HG03565 (cell line): Measurements from ENCODE around the gene TM9SF4.
A peak's percentile ranks its signal among the peaks of the same experiment; 100 is the strongest.
"Not testable (repeated sequence)": the region's sequence is repeated elsewhere in the genome, so short reads cannot be mapped to it uniquely, and the experiment has no call there.

Experiments
- ATAC-seq: cut with Tn5 transposase; IDR thresholded peaks from one replicate; pipeline ENCODE4 v1.9.1; 2021; ENCODE audit warnings: mild to moderate bottlenecking, moderate library complexity; ENCODE audit not compliant: unreplicated experiment

Gene TM9SF4

DNA sequence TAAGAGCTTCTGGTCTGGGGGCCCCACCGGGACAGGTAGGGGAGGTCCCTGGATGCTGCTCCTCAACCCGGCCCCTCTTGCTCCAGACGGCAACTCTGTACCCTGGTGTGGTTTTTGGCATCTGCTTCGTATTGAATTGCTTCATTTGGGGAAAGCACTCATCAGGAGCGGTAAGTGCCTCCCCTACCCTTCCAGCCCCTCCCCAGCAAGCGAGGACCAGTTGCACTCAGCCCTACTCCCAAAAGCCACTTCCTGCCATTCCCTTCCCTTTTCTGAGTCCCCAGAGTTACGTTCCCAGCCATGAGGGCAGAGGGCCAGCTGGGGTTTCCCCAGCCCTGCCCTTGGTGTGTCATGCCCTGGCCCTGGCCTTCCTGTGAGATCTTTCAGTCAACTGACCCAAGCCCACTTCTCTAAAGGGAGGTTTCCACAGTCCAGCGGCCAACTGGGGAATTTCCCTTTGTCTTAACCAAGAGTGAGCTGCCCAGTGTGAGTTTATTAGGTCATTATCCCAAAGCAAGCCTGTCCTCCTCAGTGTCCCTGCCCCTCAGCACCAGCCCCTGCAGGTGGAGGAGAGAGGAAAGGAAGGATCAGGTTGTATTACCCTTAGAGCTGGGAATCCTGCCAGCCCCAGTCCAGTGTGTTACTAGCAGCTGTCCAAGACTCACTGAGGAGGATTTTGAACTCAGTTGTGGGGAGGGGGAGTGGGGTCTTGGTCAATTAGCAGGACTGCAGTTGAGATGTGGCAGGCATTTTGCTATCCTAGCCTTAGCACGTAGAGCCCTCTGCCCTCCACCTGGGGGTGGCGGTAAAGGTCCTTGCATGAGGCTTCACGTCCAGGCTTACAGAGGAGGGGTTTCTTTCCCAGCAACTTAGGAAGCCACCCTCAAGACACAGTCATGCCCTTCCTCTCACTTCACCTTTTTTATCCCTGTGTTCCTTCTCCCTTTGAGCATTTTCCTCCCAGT lies 45.8 kb downstream of the TM9SF4 start:
- ATAC-seq, result peak; percentile 44

DNA sequence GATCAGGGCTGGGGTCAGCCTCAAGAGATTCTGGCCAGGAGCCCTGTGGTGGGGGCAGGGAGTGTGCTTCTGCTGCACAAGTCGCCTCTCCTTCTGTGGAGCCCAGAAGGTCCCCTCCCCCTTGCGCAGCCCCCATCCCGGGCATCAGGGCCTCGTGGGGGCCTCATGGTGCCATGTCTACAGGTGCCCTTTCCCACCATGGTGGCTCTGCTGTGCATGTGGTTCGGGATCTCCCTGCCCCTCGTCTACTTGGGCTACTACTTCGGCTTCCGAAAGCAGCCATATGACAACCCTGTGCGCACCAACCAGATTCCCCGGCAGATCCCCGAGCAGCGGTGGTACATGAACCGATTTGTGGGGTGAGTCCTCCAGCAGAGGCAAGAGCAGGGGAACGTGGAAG lies 48.1 kb downstream of the TM9SF4 start:
- no peak for ATAC-seq

DNA sequence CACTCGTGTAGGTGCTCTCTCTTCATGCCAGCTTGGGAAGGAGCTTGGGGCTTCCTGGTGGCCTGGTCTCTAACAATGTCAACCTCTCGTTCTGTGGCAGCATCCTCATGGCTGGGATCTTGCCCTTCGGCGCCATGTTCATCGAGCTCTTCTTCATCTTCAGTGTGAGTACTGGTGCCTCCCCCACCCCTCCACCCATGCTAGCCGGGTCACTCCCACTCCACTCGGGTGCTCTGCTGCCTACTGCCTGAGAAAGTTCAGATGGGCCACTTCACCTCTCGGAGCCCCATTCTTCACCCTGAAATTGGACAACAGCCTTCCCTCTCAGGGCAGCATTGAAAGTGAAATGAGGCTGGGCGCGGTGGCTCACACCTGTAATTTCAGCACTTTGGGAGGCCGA lies 48.8 kb downstream of the TM9SF4 start:
- ATAC-seq, result no peak

DNA sequence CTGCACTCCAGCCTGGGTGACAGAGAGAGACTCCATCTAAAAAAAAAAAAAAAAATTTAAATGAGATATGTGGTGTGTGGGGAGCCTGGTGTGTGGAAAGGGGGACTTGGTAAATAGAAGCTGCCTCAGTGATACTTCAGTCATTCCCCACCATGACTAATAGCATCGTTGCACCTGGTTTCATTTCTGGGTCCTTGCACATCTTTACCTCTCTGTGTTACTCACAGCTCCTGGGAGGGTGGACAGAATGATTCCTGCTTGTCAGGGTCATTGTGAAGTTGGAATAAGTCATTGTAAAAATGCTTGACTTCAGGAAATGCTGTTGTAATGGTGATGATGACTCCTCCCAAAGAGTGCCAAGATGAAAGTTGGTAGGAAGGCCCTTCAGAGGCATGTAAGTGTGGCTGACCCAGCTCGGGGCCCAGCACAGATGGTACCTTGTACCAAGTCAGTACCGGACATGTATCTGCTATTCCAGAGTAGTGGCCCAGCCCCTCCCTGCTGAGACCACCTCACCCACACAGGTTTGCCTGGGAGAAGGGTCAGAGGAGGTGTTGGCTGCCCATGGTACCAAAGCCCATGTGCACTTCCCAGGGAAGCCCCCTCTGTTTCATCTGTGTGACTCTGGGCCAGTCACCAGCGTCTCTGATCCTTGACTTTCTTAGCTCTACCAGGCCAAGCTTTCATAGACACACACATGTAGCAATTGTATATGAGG lies 49.6 kb downstream of the TM9SF4 start:
- ATAC-seq, result no peak

DNA sequence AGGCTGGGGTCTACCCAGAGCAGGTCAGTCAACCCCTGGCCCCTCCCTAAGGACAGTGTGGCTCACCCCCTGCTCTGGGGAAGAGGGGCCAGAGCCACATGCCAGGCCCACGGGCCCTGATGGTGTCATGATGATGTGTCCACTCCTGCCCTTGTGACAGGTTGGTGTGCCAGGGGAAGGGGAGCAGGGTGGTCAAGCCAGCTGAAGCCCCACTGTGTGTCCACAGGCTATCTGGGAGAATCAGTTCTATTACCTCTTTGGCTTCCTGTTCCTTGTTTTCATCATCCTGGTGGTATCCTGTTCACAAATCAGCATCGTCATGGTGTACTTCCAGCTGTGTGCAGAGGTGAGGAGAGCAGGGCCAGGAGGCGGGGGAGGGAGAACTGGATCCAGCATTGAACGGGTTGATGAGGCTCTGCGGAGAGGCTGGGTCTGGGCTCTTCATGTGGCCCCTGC lies 50.3 kb downstream of the TM9SF4 start:
- no peak for ATAC-seq

DNA sequence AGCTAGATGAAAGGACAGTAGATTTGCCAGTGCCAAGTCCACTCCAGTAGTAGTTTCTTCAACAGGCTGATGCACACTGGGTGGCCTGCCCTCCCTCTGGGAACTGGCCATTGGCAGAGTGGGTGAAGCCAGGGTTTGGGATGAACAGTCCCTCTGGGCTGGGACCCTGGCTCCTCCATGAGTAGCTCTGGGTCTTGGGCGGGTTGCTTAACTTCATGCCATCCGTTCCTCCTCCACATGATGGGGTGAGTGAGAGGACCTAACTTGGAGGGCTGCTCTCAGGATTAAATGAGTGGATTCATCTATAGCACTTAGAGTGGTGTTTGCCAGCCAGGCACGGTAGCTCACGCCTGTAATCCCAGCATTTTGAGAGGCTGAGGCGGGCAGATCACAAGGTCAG lies 50.8 kb downstream of the TM9SF4 start:
- ATAC-seq, result no peak

DNA sequence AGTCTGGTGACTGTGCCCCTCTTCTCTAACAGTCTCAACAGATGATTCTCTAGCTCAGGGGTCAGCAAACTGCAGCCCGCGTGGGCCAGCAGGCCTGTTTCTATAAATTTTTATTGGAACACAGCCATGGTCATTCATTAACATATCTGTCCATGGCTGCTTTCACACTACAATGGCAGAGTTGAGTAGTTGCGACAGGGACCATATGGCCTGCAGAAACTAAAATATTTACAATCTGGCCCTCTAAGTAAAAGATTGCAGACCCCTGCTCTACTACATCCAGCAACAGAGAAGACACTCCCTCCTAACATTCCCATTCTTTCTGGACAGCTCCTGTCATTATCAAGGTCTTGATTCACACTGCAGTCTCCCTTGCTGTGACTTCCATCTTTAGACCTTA lies 52.8 kb downstream of the TM9SF4 start:
- ATAC-seq, result no peak

DNA sequence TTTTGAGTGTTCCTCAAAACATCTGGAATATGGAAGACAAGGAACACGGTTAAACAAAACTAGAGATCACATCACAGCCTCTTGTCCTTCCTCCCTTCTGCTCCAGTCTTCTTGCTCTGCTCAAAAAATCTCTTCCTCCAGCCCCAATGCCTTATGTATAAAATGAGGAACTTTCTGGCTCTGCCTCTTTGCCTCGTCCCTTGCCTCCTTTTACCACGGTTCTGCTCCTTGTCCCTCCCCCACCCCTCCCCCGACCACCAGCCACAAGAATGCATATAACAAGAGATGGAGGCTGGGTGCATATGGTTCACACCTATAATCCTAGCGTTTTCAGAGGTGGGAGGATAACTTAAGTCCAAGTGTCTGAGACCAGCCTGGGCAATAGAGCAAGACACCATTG lies 54.4 kb downstream of the TM9SF4 start:
- no peak for ATAC-seq

DNA sequence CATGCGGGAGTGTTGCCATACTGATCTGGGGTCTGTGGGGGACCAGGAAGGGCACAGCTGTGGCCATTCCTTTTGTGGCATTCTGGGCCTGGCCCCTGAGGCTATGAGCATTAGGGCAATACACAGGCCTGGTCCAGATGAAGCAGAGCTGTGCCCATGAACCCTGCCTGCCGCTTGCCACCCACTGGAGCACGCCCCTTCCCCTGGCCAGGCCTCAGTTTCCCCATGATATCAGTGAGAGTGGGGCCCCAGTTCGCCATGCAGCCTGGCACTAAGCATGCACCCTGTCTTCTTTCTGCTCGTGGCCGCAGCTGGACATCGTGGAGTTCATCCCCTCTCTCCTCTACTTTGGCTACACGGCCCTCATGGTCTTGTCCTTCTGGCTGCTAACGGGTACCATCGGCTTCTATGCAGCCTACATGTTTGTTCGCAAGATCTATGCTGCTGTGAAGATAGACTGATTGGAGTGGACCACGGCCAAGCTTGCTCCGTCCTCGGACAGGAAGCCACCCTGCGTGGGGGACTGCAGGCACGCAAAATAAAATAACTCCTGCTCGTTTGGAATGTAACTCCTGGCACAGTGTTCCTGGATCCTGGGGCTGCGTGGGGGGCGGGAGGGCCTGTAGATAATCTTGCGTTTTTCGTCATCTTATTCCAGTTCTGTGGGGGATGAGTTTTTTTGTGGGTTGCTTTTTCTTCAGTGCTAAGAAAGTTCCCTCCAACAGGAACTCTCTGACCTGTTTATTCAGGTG lies 55.6 kb downstream of the TM9SF4 start:
- ATAC-seq, result no peak

DNA sequence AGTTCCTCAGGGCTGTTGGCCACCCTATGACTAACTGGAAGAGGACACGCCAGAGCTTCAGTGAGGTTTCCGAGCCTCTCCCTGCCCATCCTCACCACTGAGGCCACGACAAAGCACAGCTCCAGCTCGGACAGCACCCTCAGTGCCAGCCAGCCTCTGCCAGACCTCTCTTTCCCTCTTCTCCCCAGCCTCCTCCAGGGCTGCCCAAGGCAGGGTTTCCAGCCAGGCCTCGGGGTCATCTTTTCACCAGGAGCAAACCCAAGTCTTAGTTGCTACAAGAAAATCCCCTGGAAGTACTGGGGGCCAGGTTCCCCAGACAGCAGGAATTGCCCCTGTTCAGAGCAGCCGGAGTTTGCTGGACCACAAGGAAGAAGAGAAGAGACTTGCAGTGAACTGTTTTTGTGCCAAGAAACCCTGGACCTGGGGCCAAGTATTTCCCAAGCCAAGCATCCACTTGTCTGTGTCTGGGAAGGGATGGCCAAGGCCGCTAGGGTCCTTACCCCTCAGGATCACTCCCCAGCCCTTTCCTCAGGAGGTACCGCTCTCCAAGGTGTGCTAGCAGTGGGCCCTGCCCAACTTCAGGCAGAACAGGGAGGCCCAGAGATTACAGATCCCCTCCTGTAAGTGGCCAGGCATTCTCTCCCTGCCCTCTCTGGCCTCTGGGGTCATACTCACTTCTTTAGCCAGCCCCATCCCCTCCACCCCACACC lies 56.5 kb downstream of the TM9SF4 start:
- no peak for ATAC-seq

DNA sequence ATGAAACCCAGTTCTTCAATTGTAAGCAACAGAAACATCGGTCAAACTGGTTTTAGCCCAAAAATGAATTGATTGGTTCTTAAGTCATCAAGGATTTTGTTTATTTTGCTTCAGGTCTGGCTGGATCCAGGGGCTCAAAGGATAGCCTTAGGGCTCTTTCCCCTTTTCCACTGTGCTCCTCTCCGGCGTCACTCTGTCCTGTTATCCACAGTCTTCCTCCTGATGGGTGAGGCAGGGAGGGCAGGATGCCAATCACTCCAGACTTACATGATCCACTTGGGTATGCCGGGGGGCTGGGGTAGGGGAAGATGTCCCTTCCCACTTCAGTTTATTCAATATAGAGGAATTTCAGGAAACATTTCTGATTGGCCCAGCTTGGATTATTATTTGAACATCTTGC lies 58.0 kb downstream of the TM9SF4 start:
- no peak for ATAC-seq

DNA sequence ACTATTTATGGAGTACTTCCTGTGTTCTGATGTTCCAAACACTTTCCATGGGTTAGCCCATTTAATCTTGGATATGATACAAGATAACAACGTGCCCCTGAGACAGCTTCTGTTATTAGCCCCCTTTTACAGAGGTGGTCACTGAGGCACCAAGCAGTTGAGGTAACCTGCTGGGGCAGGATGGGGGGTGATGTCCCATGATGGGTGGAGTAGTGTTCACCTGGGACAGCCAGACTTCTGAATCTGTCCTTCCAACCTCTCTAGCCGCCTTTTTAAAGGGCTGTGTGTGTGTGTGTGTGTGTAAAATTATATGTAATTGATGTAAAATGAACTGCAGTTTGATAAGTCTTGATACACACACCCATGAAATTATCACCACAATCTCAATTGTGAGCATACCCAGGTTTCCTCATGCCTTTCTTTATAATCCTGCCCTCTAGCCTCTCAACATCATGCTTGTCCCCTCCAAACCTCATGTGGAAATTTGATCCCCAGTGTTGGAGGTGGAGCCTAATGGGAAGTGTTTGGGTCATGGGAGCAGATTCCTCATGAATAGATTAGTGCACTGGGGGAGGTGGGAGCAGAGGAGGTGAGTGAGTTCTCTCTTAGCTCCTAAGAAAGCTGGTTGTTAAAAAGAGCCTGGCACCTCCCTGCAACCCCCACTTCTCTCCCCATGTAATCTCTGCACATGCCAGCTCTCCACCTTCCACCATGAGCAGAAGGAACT lies 58.8 kb downstream of the TM9SF4 start:
- ATAC-seq, result no peak

DNA sequence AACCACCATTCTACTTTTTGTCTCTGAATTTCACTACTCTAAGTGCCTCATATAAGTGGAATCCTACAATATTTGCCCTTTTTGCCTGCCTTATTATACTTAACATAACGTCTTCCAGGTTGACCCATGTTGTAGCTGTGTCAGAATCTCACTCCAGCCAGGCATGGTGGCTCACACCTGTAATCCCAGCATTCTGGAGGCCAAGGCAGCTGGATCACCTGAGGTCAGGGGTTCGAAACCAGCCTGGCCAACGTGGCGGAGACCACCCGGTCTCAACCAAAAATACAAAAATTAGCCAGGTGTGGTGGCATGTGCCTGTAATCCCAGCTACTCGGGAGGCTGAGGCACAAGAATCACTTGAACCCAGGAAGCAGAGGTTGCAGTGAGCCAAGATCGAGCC lies 68.2 kb downstream of the TM9SF4 start:
- ATAC-seq, result not testable (repeated sequence)

DNA sequence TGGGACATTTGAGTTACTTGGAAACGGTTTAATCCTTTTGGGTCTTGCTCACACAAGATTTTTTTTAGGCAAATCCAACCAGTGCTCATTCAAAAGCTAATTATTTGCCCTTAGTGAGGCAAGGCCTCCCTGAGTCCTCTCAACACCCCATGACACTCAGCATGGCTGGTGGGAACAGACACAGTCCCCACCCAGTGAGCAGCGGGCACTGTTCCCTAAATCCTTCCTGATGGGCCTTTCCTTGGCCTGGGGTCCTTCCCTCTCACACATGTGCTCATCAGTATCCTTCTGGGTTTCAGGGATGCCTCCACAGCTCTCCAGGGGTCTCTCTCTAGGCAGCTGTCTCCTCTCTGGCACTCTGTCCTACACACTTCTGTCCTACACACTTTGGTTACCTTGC lies 70.0 kb downstream of the TM9SF4 start:
- no peak for ATAC-seq

DNA sequence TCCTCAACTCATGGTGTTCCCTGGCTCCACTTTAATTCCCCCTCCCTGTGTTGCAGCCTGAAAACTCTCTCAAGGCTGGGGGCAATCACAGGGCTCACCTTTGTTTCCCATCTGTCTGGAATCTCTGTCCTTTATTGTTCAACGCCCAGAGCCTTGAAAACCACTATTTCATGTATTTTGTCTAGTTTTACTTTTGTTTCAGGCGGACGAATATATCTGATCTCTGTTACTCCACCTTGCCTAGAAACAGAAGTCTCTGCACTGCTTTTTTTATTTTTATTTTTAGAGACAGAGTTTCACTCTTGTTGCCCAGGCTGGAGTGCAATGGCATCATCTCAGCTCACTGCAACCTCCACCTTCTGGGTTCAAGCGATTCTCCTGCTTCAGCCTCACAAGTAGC lies 70.4 kb downstream of the TM9SF4 start:
- no peak for ATAC-seq

DNA sequence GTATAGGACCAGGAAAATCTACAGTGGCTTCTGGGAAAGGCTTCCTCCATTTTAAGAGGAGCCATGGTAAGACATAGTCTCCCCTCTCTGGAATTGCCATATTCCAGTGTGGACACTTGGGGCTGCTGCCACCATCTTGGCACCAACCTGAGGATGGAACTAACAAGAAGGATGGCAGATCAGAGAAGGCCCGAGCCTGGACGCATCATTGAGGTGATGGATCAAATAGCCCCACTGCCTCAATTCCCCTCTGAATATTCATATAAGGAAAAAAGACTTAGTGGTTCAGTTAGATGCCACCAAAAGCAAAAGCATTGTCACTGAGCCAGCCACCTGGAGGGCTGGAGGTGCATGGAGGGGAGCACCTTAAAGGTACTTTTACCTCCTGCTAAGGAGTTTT lies 72.1 kb downstream of the TM9SF4 start:
- ATAC-seq, result no peak

DNA sequence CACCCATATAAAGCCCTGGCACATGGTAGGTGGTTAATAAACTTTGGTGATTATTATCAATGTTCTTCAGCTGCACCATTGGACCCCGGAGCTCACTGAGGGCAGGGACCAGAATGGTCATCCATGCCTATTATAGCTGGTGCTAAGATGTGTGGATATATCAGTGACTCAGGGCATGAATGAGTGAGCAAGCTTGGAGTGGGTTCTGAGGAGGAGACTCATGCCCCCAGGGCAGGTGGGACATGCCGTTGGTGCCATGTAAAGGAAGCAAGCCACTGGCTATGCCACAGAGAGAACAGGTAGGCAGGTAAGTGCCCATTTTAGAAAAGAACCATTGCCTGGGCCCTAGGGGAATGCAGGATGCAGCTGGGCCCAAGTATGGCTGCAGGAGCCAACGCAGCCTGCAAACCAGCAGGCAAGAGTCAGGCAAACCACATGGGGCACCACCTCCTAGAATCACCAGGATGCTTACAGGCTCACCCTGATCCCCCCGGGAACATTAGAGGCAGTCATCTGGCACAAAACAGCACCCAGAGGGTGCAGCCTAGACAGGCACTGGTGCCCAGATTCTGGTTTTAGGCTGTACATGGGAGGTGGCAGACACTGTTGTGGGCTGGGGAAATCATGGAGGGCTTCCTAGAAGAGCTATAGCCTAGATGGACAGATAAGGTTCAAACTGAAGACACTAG lies 74.6 kb downstream of the TM9SF4 start:
- no peak for ATAC-seq

DNA sequence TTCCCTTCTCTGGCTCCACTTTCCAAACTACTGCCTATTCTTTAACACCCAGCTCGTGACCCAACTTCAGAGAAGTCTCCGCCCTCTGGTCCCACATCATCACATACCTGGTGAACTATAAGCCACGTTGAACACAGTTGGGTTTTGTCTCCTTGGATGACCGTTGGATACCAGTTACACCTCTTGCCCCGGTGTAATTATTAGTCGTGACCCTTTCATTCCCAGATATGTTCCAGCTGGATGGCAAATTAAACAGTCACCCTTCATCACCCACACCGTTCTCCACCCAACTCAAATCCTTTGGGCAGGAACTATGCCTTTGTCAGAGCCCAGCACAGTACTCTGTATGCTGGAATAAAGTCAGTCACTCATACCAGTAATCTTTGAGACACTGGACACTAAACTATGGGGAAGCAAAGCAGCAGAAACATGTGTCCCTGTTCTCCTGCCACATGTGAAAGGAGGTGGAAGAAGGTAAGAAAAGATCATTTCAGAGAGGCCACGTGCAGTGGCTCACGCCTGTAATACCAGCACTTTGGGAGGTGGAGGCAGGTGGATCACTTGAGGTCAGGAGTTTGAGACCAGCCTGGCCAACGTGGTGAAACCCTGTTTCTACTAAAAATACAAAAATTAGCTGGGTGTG lies 75.6 kb downstream of the TM9SF4 start:
- ATAC-seq, result no peak

DNA sequence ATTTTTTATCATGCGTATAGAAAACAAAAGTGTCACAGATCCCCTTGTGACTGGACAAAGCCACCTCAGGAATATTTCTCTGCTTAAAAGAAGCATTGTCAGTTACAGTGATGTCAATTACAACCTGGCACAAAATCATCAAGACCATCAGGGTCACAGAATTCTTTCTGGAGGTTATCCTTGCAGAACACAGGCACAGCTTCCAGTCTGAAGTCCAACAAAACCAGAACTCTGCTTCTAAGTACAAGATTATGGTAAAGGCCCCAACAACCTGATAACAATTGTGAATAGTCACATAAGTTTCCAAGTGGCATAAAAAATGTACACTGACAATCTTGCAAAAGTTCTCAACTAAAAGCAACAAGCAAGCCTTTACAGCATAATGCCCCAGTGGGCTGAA lies 77.0 kb downstream of the TM9SF4 start:
- ATAC-seq, result no peak
